Liver (tissue), 9 donors: ENCODE data around the gene OAS1. TPM values are rescaled to one million over a fixed set of nuclear protein-coding genes. Genes with fewer than 3 reads are reported as not detected.
A peak's percentile ranks its signal among the peaks of the same experiment; 100 is the strongest.

ENCODE experiments used
- DNase-seq: peaks from one replicate; pipeline ENCODE4 v3.0.0-alpha.2; 2017; ENCODE audit warnings: low spot score
- H3K27ac ChIP-seq, 2 donors: one replicate each; pipeline ENCODE4 v1.7.0; 2013; ENCODE audit warnings: inconsistent platforms in 2 of 2, low read length in 2 of 2, control low read depth in 1 of 2, low read depth in 1 of 2, mild to moderate bottlenecking in 1 of 2
- H3K27me3 ChIP-seq, 4 donors: one replicate each; pipeline versions ENCODE4 v1.6.1 to v1.7.0; 2013; ENCODE audit warnings: low read length in 3 of 4, inconsistent platforms in 1 of 4, mild to moderate bottlenecking in 1 of 4, moderate library complexity in 1 of 4; ENCODE audit not compliant: control insufficient read depth in 4 of 4, insufficient read depth in 4 of 4
- H3K36me3 ChIP-seq, 4 donors: one replicate each; pipeline versions ENCODE4 v1.6.1 to v1.7.0; 2013; ENCODE audit warnings: low read length in 3 of 4, mild to moderate bottlenecking in 3 of 4, low read depth in 1 of 4, moderate library complexity in 1 of 4; ENCODE audit not compliant: control insufficient read depth in 4 of 4, insufficient read depth in 3 of 4
- H3K4me1 ChIP-seq, 4 donors: one replicate each; pipeline versions ENCODE4 v1.6.1 to v1.7.0; 2013; ENCODE audit warnings: low read length in 3 of 4, mild to moderate bottlenecking in 3 of 4, moderate library complexity in 1 of 4; ENCODE audit not compliant: control insufficient read depth in 4 of 4, insufficient read depth in 4 of 4
- H3K4me3 ChIP-seq, 3 donors: one replicate each; pipeline versions ENCODE4 v1.6.1 to v1.7.0; 2013; ENCODE audit warnings: low read length in 3 of 3, control low read depth in 1 of 3, low read depth in 1 of 3, mild to moderate bottlenecking in 1 of 3
- H3K9ac ChIP-seq, 2 donors: one replicate each; pipeline ENCODE4 v1.7.0; 2013; ENCODE audit warnings: low read length in 2 of 2, mild to moderate bottlenecking in 2 of 2, moderate library complexity in 2 of 2, control low read depth in 1 of 2, low read depth in 1 of 2
- H3K9me3 ChIP-seq, 4 donors: one replicate each; pipeline versions ENCODE4 v1.6.1 to v1.7.0; 2013; ENCODE audit warnings: low read length in 3 of 4; ENCODE audit not compliant: control insufficient read depth in 4 of 4
- ATF3 ChIP-seq: IDR thresholded peaks from 2 replicates; pipeline ENCODE4 v1.6.1; 2016; ENCODE audit warnings: antibody characterized with exemption
- CTCF ChIP-seq: fragments of 150-350 bp; IDR thresholded peaks from 2 replicates; pipeline ENCODE4 v1.5.1; 2017; ENCODE audit warnings: improper control_type of control experiment, low read depth, low read length; ENCODE audit not compliant: missing input control
- EGR1 ChIP-seq, 2 donors: IDR thresholded peaks; 2 replicates each; pipeline ENCODE4 v1.6.1; 2016 to 2018; ENCODE audit warnings: antibody characterized with exemption in 2 of 2, low read depth in 2 of 2
- FOXA1 ChIP-seq: IDR thresholded peaks from 2 replicates; pipeline ENCODE4 v1.6.1; 2016; ENCODE audit warnings: antibody characterized with exemption
- GABPA ChIP-seq, 2 donors: IDR thresholded peaks in 1 of 2; conservative IDR thresholded peaks in 1 of 2; 2 replicates each; pipeline ENCODE4 v1.6.1; 2016; ENCODE audit warnings: antibody characterized with exemption in 2 of 2, mild to moderate bottlenecking in 1 of 2, moderate library complexity in 1 of 2
- HNF4A ChIP-seq, 2 donors: conservative IDR thresholded peaks; 2 replicates each; pipeline ENCODE4 v1.6.1; 2016; ENCODE audit warnings: antibody characterized with exemption in 2 of 2, mild to moderate bottlenecking in 2 of 2
- JUND ChIP-seq, 2 donors: IDR thresholded peaks; 2 replicates each; pipeline ENCODE4 v1.6.1; 2016; ENCODE audit warnings: antibody characterized with exemption in 2 of 2
- MAX ChIP-seq: IDR thresholded peaks from 2 replicates; pipeline ENCODE4 v1.6.1; 2016; ENCODE audit warnings: antibody characterized with exemption
- RAD21 ChIP-seq, 2 donors: IDR thresholded peaks; 2 replicates each; pipeline ENCODE4 v1.6.1; 2016; ENCODE audit warnings: antibody characterized with exemption in 2 of 2, mild to moderate bottlenecking in 2 of 2
- RXRA ChIP-seq, 2 donors: IDR thresholded peaks; 2 replicates each; pipeline ENCODE4 v1.6.1; 2017 to 2018; ENCODE audit warnings: antibody characterized with exemption in 2 of 2, mild to moderate bottlenecking in 1 of 2
- SP1 ChIP-seq: IDR thresholded peaks from 2 replicates; pipeline ENCODE4 v1.6.1; 2018; ENCODE audit warnings: antibody characterized with exemption, mild to moderate bottlenecking
- TAF1 ChIP-seq: conservative IDR thresholded peaks from 2 replicates; pipeline ENCODE4 v1.6.1; 2016; ENCODE audit warnings: antibody characterized with exemption, mild to moderate bottlenecking
- WGBS: extraction: QIAGEN DNeasy Blood & Tissue Kit; methylation state at CpG from one replicate; pipeline ENCODE4 v1.1.7; 2013; 5-methylcytosine and 5-hydroxymethylcytosine counted together
- polyA plus RNA-seq, 2 donors: library from polyadenylated mRNA; stranded (reverse) in 1 of 2; unstranded in 1 of 2; fragments of 200-250 nt in 1 of 2; fragments of >200 nt in 1 of 2; fragmentation: Nextera tagmentation in 1 of 2; extraction: Ambion mirVana in 1 of 2; gene quantifications; one replicate each; pipeline versions ENCODE4 v1.2.1 to v1.2.3, GENCODE V29; 2013 to 2015
- total RNA-seq, 2 donors: library from RNA; depleted of rRNA; stranded (reverse); fragments of >200 nt; gene quantifications; one replicate each; pipeline ENCODE4 v1.2.3, GENCODE V29; 2014
- TF ChIP-seq, protein P1 (sequence below): IDR thresholded peaks from 2 replicates; pipeline ENCODE4 v1.6.1; 2016; ENCODE audit warnings: antibody characterized with exemption, mild to moderate bottlenecking
- TF ChIP-seq, protein P2 (sequence below): IDR thresholded peaks from 2 replicates; pipeline ENCODE4 v1.6.1; 2016; ENCODE audit warnings: antibody characterized with exemption
- donor health status: healthy.
- donor health status: healthy.
- donor health status: healthy.
- donor health status: healthy.
- donor health status: healthy.

The OAS1 gene
- total and polyA plus RNA-seq, 4 donors, result 20.5 to 26.0 (median 23.4) TPM

DNA sequence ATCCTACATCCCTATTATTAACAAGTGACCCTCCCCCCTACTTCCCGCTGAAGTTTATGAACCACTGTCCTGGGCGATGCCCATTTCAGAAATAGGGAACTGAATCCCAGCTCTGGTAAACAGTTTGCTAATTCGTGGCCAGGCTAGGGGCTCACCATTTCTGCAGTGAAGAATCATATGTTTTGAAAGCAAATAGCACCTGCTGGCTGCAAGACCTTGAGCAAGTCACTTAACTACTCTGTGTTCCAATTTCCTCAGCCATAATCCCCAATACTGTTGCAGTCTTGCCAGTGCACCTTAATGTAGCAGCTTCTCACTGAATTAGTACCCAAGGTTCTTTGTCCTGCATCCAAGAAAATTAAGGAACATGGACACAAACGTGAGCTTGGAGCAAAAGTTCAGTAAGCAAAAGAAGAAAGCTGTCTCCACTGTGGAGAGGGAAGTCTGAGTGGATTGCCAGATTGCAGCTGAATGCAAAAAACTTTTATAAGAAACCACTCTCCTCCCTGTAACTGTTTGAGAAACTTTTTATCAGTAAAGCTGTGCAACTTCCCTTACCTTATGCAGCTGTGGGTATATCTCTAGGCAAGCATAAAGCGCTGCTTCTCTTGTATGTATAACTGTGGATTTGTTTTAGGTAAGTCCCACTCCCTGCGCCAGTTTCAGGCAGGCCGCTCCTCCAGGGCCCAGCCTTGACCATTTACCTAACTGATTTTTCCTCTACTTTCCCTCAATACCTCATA is 824 bp downstream of the OAS1 start:
- Histone ChIP-seq H3K9ac (peak overlapping the region; percentile 21 to 24), H3K4me1 (peaks cover 5 to 35% (median 33%) of the 10 kb centered on the region in 4 donors), H3K36me3 (peaks cover 4 to 14% (median 9%) of the 10 kb centered on the region in 4 donors), H3K27ac (peak overlapping the region; percentile 74 to 92), H3K9me3 (no peaks in the 10 kb centered on the region), H3K4me3 (peak overlapping the region; percentile 61 to 91 (median 63)), H3K27me3 (no peaks in the 10 kb centered on the region)
- TF ChIP-seq GABPA (IDR thresholded peaks at IDR 0.05 in 1 of 2, conservative IDR thresholded peaks at IDR 0.05 in 1 of 2) (no peak), RAD21 (IDR thresholded peaks at IDR 0.05) (no peak), HNF4A (conservative IDR thresholded peaks at IDR 0.05) (no peak), ATF3 (no peak), SP1 (no peak), TAF1 (no peak), FOXA1 (no peak), CTCF (no peak), JUND (IDR thresholded peaks at IDR 0.05) (no peak), RXRA (IDR thresholded peaks at IDR 0.05) (no peak), MAX (no peak), EGR1 (IDR thresholded peaks at IDR 0.05; ENCODE audit: low read depth in 2 of 2) (no peak)
- TF ChIP-seq, protein P1, sequence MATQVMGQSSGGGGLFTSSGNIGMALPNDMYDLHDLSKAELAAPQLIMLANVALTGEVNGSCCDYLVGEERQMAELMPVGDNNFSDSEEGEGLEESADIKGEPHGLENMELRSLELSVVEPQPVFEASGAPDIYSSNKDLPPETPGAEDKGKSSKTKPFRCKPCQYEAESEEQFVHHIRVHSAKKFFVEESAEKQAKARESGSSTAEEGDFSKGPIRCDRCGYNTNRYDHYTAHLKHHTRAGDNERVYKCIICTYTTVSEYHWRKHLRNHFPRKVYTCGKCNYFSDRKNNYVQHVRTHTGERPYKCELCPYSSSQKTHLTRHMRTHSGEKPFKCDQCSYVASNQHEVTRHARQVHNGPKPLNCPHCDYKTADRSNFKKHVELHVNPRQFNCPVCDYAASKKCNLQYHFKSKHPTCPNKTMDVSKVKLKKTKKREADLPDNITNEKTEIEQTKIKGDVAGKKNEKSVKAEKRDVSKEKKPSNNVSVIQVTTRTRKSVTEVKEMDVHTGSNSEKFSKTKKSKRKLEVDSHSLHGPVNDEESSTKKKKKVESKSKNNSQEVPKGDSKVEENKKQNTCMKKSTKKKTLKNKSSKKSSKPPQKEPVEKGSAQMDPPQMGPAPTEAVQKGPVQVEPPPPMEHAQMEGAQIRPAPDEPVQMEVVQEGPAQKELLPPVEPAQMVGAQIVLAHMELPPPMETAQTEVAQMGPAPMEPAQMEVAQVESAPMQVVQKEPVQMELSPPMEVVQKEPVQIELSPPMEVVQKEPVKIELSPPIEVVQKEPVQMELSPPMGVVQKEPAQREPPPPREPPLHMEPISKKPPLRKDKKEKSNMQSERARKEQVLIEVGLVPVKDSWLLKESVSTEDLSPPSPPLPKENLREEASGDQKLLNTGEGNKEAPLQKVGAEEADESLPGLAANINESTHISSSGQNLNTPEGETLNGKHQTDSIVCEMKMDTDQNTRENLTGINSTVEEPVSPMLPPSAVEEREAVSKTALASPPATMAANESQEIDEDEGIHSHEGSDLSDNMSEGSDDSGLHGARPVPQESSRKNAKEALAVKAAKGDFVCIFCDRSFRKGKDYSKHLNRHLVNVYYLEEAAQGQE, result no peak
- TF ChIP-seq, protein P2, sequence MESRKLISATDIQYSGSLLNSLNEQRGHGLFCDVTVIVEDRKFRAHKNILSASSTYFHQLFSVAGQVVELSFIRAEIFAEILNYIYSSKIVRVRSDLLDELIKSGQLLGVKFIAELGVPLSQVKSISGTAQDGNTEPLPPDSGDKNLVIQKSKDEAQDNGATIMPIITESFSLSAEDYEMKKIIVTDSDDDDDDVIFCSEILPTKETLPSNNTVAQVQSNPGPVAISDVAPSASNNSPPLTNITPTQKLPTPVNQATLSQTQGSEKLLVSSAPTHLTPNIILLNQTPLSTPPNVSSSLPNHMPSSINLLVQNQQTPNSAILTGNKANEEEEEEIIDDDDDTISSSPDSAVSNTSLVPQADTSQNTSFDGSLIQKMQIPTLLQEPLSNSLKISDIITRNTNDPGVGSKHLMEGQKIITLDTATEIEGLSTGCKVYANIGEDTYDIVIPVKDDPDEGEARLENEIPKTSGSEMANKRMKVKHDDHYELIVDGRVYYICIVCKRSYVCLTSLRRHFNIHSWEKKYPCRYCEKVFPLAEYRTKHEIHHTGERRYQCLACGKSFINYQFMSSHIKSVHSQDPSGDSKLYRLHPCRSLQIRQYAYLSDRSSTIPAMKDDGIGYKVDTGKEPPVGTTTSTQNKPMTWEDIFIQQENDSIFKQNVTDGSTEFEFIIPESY, result no peak
- DNase-seq, result no peak
- 35% methylated on average over 7 of the region's 7 CpGs for WGBS
